ENCODE results near the gene DNAJC10.
"Not testable (repeated sequence)": the region's sequence is repeated elsewhere in the genome, so short reads cannot be mapped to it uniquely, and the experiment has no call there.

Gene DNAJC10, protein sequence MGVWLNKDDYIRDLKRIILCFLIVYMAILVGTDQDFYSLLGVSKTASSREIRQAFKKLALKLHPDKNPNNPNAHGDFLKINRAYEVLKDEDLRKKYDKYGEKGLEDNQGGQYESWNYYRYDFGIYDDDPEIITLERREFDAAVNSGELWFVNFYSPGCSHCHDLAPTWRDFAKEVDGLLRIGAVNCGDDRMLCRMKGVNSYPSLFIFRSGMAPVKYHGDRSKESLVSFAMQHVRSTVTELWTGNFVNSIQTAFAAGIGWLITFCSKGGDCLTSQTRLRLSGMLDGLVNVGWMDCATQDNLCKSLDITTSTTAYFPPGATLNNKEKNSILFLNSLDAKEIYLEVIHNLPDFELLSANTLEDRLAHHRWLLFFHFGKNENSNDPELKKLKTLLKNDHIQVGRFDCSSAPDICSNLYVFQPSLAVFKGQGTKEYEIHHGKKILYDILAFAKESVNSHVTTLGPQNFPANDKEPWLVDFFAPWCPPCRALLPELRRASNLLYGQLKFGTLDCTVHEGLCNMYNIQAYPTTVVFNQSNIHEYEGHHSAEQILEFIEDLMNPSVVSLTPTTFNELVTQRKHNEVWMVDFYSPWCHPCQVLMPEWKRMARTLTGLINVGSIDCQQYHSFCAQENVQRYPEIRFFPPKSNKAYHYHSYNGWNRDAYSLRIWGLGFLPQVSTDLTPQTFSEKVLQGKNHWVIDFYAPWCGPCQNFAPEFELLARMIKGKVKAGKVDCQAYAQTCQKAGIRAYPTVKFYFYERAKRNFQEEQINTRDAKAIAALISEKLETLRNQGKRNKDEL

DNA sequence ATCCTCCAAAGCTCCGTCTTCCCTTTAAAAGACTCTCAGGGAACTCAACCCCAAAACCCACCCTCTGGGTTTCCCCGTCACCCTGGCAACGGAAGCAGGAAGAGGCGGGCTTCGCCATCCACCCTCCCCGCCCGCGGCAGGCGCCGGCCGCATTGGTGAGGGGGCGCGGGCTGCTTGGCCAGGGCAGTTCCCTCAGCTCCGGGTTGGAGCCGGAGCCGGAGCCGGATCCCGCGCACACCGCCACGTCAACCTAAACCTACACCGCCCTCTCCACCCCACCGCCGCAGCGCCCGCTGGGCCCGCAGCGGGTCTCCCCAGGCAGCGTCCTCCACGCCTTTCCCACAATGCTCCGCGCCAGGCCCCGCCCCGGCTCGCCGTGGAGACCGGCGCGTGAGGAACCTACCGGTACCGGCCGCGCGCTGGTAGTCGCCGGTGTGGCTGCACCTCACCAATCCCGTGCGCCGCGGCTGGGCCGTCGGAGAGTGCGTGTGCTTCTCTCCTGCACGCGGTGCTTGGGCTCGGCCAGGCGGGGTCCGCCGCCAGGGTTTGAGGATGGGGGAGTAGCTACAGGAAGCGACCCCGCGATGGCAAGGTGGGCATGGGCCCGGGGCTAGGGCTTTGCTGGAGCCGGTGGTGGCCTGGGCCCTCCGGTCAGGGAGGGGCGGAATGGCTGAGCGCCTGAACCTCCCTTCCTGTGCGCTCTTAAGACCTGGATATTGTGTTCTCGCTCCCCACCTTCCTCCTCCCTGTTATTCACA lies at the start of gene DNAJC10:
TSS of gene DNAJC10 (plus strand) at position 366 of the 758 bp plus-strand sequence. CDS start 1,830 bp downstream, outside the sequence.
- peak; percentile 73 for DNase-seq

DNA sequence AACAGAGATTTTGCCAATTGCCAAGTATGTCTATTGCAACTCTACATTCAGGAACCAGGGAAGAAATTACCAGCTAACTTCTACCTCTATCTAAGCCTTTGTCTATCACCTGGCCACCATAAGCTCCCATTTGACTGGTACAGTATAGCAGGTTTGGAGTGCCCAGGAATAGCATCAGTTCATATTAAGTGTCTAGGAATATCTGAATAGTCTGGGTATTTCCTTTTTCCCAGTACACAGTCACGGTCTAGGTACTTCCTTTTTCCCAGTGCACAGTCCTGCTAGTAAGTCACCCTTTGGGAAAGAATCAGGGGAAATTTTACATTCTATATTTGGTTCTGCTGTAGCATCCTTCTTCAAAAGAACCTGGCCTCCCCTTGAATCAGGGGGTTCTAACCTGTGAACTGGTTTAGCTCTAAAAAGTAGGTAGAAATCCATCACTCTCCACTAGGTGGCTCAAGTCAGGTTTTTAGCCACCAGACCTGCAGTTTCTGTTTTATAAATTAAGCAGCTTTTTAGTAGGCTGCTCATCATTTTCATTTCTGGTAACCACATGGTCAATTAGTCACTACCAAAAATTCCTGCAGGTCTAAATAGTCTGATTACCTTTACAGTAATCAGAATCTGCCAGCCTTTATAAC lies 49.3 kb upstream of the DNAJC10 start:
- DNase-seq: no peak

DNA sequence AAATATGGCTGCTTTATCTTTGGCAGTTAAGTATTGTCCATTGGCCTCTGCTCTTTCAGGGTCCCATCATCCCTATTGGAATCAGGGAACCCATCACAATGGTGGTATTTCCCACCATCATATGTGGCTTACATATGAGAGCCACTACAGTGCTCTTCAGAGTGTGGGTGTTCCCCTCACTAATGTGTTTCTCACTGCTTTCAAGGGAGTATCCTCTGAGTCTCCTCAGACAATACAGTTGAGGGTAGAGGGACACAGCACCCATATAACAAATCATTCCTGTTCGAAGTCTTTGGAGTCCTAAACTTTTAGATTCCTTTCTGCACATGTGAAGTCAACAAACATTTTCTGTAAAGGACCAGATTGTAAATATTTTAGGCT lies 48.8 kb upstream of the DNAJC10 start:
- no peak for DNase-seq

DNA sequence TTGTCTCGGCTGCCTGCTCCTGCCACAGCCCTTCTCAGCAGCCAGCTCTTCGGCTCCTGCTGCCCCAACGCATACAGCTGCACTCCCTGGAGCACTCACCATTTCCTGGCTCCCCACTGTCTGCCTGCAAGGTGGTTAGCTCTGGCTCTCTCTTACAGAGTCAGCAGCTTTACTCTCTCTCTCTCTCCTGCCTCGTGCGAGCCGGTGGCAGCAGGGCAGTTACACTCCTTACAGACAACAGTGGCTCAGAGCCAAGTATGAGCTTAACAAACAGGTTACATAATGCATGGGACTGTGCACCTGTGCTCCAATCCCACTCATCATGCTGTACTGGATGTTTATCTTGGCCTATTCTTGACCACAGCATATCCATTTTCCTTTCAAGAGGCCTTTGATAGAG lies 47.4 kb upstream of the DNAJC10 start:
- DNase-seq: peak; percentile 66

DNA sequence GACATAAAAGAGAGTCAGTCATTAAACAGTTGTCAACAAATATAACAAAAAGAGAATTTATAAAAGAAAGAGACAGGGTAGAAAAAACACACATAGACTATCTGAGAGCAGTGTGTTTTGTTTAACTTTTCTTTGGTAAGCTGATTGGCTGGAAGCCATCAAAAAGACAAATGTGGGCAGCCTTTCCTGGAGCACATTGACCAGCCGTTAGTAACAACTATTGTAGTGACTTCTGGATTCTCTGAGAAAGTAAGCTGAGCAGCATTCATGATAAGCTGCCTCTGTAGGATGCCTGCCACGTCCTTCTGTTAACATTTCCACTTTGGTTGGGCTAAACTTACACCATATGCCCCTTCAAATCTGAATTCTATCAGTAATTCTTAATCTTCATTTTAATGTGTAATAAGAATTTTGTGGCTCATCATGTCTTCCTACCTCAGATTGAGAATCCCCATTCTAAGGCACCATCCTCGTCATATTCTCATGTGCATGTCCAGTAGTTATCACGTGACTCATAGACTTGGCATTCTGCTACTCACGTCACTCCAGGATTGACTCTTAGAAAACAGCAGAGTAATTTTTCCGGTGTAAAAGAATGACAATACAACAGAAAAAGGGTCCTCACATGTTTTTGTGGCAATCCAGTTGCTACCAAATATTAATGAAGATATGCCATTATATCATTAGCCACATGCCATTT lies 43.4 kb upstream of the DNAJC10 start:
- no peak for DNase-seq

DNA sequence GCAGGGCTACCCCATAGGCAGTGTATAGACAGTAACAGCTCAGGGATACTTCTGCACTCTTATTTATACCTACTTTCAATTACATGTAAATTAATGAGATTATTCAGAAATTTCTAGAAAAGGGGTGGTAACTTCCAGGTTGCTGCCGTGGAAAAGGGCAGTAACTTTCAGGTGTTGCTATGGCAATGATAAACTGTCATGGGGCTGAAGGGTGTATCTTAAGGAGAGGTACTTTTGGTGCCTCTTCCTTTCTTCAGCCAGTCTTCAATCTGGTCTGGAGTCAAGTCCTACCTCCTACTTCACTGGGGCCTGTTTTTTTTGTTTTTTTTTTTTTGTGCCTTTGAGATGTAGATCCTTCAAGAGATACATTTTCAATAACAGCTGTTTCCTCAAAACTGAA lies 35.2 kb upstream of the DNAJC10 start:
- DNase-seq: no peak

DNA sequence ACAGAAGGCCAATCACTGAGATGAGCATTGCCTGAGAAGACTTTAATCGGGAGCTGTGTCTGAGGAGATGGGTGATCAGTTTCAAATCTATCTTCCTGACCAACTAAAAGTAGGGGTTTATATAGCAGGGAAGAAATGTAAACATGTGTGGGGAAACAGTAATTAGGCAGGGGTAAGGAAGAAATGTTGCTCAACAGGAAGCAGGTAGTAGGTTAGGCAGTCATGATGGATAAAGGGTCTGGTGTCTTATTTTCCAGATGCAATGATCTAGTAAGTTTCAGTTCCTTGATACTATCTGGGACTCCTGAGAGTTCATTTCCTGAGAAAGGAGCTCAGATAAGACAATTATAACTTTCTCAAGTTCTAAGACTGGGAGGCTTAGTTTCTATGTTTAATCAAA lies 33.8 kb upstream of the DNAJC10 start:
- no peak for DNase-seq

DNA sequence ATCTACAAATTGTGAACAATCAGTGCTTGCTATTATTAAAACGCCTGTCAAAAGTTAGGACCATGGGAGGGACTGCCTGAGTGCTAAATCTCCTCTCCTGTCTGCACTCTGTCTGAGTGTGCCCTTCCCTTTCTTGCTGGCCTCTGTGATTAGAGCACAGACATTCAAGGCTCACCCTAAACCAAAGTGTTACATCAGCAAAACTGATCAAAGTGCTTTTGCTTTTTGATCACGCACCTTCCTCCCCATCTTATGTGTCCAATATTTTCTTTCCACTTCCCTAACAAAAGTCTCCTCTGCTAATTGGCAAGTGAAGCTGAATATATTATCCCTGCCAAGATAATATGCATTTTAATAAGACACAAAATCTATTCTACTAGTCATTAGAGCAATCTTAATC lies 30.5 kb upstream of the DNAJC10 start:
- DNase-seq: no peak

DNA sequence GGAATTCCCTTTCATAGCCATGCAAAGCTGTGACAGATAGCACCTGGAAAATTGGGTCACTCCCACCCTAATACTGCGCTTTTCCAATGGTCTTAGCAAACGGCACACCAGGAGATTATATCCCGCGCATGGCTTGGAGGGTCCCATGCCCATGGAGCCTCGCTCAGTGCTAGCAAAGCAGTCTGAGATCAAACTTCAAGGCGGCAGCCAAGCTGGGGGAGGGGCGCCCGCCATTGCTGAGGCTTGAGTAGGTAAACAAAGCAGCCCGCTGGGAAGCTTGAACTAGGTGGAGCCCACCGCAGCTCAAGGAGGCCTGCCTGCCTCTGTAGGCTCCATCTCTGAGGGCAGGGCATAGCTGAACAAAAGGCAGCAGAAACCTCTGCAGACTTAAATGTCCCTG lies 29.3 kb upstream of the DNAJC10 start:
- DNase-seq: not testable (repeated sequence)

DNA sequence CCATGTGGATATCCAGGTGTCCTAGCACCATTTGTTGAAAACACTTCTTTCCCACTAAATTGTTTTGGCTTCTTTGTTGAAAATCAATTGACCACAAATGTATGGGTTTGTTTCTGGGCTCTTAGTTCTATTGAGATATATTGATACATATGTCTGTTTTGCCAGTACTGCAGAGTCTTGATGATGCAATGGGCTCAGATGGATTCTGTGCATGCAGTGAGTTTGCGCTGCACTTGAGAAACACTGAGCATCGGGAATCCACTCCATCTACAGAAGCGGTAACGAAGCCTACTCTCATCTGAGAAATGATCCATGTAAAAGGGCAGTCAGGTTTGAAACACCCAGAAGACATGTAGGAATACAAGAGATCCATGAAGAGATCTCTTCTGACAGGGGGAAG lies 21.9 kb upstream of the DNAJC10 start:
- DNase-seq: peak; percentile 17

DNA sequence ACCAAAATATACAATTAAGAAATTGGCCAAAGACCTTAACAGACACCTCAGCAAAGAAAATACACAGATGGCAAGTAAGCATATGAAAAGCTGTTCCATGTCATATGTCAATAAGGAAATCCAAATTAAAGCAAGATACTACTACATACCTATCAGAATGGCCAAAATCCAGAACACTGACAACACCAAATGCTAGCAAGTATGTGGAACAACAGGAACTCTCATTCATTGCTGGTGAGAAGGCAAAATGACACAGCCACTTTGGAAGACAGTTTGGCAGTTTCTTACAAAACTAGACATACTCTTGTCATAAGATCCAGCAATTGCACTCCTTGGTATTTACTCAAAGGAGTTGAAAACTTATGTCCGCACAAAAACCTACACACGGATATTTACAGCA lies 20.3 kb upstream of the DNAJC10 start:
- no peak for DNase-seq

DNA sequence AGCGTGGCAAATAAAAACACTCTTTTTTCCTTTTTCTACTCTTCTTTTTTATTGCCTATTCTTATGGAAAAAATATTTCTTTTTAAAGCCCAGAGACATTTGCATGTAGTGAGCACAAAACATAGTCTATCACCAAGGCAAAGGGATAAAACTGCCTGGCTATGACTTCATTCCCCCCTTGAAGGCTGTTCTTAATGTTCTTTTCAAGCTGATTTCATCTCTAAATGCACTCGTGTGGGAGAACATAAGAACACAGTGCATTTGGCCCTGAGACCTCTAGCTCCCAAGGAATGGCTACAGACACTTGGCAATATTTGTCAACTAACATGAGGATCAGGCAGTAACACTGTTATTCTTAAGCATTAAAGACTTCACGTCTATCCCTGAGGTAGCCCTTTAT lies 17.4 kb upstream of the DNAJC10 start:
- DNase-seq: no peak

DNA sequence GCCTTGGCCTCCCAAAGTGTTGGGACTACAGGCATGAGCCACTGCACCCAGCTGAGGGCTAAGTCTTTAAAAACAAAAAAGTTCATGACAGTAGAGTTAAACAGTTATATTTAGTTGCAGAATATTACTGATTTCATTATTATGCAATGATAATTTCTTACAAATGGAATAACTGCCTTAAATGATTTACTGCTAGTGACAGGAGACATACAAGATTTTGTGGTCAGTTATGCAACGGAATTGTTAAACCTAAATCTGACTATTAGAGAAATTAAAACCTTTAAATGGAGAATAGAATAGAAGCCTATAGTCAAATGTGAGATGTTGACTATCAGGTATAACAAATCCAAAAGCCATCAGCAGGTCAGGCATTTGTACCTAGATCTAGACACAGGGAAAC lies 10.3 kb upstream of the DNAJC10 start:
- no peak for DNase-seq

DNA sequence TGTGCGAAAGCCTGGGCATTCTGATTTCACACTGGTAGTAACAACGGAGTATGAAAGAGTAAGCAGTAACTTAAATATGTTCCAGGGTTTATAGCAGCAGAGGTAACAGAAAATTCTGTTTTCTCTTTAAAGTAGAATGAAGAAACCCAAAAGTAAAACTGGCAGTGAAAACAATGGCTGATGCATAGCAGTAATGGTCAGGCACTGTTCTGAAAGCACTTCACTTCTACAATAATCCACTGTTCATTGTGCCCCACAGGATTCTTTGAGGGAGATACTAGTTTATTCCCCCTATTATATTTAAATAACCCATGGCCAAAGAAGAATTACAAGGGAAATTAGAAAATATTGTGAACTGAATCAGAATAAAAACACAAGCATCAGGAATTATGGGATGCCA lies 9.3 kb upstream of the DNAJC10 start:
- no peak for DNase-seq

DNA sequence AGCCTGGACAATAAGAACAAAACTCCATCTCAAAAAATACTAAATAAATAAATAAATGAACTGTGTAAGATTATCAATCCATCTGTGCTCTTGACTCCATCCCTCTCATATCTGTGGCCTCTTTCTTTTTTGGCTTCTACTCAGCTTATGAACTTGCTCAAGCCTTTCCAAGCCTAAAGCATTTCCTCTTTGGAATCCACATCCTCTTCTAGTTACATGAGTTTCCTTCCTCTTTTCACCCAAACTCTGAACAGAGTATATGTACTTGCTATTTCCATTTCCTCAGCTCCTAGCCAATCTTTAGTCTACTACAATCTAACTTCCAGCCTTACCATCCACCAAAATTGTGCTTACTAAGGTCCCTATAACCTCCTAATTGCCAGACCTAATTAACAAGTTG lies 2.5 kb upstream of the DNAJC10 start:
- DNase-seq: no peak

DNA sequence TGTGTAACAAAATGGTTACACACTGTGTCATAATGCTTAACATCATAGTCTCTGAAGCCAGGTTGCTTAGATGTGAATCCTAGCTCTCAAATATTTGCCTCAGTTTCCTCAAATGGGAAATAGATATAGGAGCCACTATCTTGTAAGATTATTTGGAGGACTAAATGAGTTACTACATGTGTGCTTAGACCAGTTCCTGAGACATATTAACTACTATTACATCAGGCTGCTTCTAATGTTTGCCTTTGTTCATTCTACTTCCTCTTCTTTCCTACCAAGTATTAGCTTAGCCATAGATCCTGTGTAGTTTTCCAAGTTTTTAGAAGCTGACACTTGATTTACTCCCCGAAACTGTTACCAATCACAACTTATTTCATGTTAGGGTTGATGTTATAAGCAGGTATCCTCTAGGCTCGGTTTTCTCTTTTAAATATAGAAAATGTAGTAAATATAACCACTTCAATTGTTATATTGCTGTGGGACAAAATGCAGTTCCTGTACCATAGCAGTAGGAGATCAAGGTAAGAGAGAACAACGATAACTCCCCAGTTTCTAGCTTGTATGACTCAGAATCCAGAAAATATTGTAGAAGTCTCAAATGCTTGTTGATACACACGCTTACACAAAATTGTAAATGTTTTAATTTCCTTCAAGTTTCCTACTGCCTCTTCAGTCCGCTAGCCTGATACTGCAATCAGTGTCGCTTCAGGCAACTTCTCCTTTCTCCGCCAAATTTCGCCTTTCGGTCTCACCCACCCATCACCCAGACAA lies 751 bp upstream of the DNAJC10 start:
- no peak for DNase-seq

DNA sequence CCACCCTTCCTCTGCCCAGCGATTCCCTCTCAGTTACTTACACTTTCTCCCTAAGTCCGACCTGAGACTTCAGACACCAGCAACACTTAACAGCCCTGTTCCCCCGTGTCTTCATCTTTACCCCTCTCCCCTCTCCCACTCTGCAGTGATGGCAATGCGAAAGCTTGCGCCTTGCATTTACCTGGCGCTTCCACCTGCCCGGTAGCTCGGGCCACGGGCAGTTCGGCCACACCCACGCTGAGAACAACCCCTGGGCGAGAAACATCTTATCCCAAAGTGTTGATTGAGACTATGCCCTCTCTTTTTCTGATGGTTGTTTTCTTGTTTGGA lies 558 bp downstream of the DNAJC10 start:
- DNase-seq: no peak

DNA sequence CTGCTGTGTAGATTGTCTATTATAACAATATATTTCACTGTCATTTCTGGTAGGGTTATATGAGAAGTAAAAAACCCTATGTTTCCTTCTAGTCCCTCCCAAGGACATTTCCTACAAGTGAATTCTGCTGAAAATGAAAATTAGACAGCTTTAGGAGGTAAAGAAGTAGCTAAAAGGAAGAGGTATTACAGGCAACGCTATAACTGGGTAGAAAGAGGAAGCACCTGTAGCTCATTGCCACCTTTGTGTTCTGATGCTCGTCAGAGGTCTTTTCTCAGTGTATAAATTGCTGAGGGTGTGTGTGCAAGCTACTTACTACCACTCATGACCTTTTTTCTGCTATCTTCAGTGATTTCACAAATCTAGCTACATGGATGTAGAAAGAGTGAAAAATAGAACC lies 1.4 kb downstream of the DNAJC10 start:
- no peak for DNase-seq

DNA sequence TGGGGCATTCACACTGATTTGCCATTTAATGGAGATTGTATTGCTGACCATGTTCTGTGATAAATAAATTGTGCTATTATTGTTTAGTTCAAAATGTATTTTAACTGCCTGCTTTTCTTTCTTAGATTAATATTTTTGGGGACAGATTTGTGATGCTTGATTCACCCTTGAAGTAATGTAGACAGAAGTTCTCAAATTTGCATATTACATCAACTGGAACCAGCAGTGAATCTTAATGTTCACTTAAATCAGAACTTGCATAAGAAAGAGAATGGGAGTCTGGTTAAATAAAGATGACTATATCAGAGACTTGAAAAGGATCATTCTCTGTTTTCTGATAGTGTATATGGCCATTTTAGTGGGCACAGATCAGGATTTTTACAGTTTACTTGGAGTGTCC lies 1.8 kb downstream of the DNAJC10 start:
- no peak for DNase-seq

DNA sequence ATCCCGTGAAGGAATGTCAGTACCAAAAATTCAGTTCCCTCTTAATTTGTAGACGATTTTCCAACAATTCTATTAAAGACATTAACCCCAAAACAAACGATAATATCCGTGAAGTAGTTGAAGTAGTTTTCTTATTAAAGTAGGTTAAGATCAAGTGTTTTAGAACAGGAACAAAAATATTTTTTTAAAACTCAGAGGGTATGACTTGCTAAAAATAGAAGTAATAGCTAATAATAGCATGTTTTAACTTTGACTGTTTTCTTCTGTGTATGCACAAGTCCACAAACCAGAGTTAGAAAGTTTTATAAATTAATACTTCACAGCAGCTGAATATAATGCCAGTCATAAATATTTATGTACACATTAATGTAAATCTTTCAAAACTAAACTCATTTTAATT lies 2.4 kb downstream of the DNAJC10 start:
- DNase-seq: no peak

DNA sequence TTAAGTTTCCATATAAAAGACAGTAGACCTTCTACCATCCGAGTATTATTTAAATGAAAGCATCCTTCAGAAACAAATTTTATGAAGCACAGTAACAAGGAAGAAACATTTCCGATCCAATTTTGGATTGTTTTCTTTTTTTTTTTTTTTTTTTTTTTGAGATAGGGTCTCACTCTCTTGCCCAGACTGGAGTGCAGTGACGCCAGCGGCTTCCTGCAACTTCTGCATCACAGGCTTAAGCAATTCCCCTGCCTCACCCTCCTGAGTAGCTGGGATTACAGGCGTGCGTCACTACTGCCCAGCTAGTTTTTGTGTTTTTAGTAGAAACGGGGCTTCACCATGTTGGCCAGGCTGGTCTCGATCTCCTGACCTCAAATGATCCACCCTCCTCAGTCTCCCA lies 3.1 kb downstream of the DNAJC10 start:
- not testable (repeated sequence) for DNase-seq

DNA sequence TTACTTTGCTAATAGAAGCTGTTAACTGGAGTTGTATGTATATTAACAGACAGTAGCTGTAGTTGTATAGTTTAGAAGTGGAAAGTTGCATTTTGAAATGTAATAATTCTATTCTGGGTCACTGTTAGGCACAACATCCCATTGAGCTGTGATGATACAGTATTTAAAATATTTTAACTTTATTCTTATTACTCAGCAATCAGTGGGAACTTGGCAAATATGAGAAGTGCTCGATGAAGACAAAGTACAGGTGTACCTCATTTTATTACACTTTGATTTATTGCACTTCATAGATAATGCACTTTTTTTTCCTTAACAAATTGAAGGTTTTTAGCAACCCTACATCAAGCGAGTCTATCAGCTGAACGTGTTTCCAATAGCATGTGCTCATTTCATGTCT lies 8.6 kb downstream of the DNAJC10 start:
- no peak for DNase-seq

Measured in NCI-H2107 (cell line).